Endothelial cell of umbilical vein (primary cell): ENCODE results near the gene NKG7. TPM values are rescaled to one million over a fixed set of nuclear protein-coding genes. Genes with fewer than 3 reads are reported as not detected.
A peak's percentile ranks its signal among the peaks of the same experiment; 100 is the strongest.

Experiments used
- BruUV-seq: library from RNA; stranded (reverse); fragments of 400-500 nt; replicated peaks from 2 replicates; lab custom pipeline; 2021; lab: Mats Ljungman, UMichigan
- CTCF ChIA-PET: fragments of 300-600, 350-600 bp; sonication (Branson Sonifier 250); formaldehyde crosslinking; loops from one replicate; lab custom pipeline; 2021; ENCODE audit warnings: antibody characterized with exemption, inconsistent platforms; lab: Charles Lee
- POLR2A ChIA-PET: fragments of 300-600, 350-600 bp; sonication (Branson Sonifier 250); formaldehyde crosslinking; loops from one replicate; lab custom pipeline; 2021; ENCODE audit warnings: antibody characterized with exemption, inconsistent platforms; lab: Charles Lee
- DNase-seq: peaks from one replicate; pipeline ENCODE4 v3.0.0-alpha.2; 2011; ENCODE audit warnings: low read depth, low spot score
- FAIRE-seq: peaks from 2 replicates; lab custom pipeline; 2011; peaks lifted over from hg19 to GRCh38; lab: Jason Lieb, UNC
- H2AFZ ChIP-seq: 2 replicates; pipeline ENCODE4 v1.6.0; 2012; ENCODE audit warnings: low read depth, low read length, control low read depth, inconsistent platforms
- H3K27ac ChIP-seq: 2 replicates; pipeline ENCODE4 v1.5.1; 2011; ENCODE audit warnings: low read depth, mild to moderate bottlenecking, control low read depth, low read length, moderate library complexity; ENCODE audit not compliant: insufficient read depth
- H3K27me3 ChIP-seq, 2 experiments: 2 replicates each; pipeline versions ENCODE4 v1.6.0 to v1.6.1; 2011; ENCODE audit warnings: low read length in 2 of 2, mixed read lengths in 1 of 2; ENCODE audit not compliant: control insufficient read depth in 2 of 2, insufficient read depth in 2 of 2
- H3K36me3 ChIP-seq, 2 experiments: 2 replicates in 1 of 2; 3 replicates in 1 of 2; pipeline ENCODE4 v1.5.1; 2011; ENCODE audit warnings: low read length in 2 of 2, mild to moderate bottlenecking in 1 of 2, moderate library complexity in 1 of 2; ENCODE audit not compliant: control insufficient read depth in 2 of 2, insufficient read depth in 2 of 2; ENCODE audit errors: extremely low read depth in 1 of 2
- H3K4me1 ChIP-seq: 3 replicates; pipeline ENCODE4 v1.5.1; 2011; ENCODE audit warnings: mild to moderate bottlenecking, low read length; ENCODE audit not compliant: control insufficient read depth, insufficient read depth; ENCODE audit errors: extremely low read depth
- H3K4me2 ChIP-seq: 2 replicates; pipeline ENCODE4 v1.6.1; 2011; ENCODE audit warnings: low read length, control low read depth, mixed read lengths; ENCODE audit not compliant: insufficient read depth
- H3K4me3 ChIP-seq, 3 experiments: fragments of 200-600 bp in 1 of 3; sonication (generic), shearing (Covaris generic) in 1 of 3; replicated peaks in 1 of 3; 2 replicates each; pipeline ENCODE4 v1.5.1; 2011 to 2016; ENCODE audit warnings: control low read depth in 3 of 3, low read length in 3 of 3, mild to moderate bottlenecking in 2 of 3, inconsistent platforms in 1 of 3, low read depth in 1 of 3, moderate library complexity in 1 of 3; ENCODE audit not compliant: insufficient read depth in 1 of 3
- H3K79me2 ChIP-seq: 2 replicates; pipeline ENCODE4 v1.6.0; 2012; ENCODE audit warnings: low read length, inconsistent platforms; ENCODE audit not compliant: control insufficient read depth, insufficient read depth
- H3K9ac ChIP-seq: replicated peaks from 2 replicates; pipeline ENCODE3; 2011; ENCODE audit warnings: low read length, control low read depth; ENCODE audit not compliant: insufficient read depth; ENCODE audit errors: extremely low read depth
- H3K9me1 ChIP-seq: replicated peaks from 3 replicates; pipeline ENCODE4 v1.6.0; 2011; ENCODE audit warnings: mild to moderate bottlenecking, low read length; ENCODE audit not compliant: control insufficient read depth, insufficient read depth; ENCODE audit errors: extremely low read depth
- H3K9me3 ChIP-seq: replicated peaks from 2 replicates; pipeline ENCODE4 v1.5.1; 2012; ENCODE audit warnings: low read length, inconsistent platforms; ENCODE audit not compliant: control insufficient read depth, insufficient read depth
- H4K20me1 ChIP-seq: replicated peaks from 2 replicates; pipeline ENCODE3; 2011; ENCODE audit warnings: mild to moderate bottlenecking, low read length; ENCODE audit not compliant: control insufficient read depth, insufficient read depth; ENCODE audit errors: extremely low read depth
- CTCF ChIP-seq, 2 donors: IDR thresholded peaks; 1 replicate in 1 of 2; 2 replicates in 1 of 2; pipeline ENCODE4 v1.5.1; 2011; ENCODE audit warnings: low read length in 2 of 2, mild to moderate bottlenecking in 2 of 2, moderate library complexity in 2 of 2, control low read depth in 1 of 2, inconsistent platforms in 1 of 2, low read depth in 1 of 2; ENCODE audit not compliant: insufficient read depth in 1 of 2; ENCODE audit errors: extremely low read depth in 1 of 2
- EZH2 ChIP-seq: IDR thresholded peaks from 2 replicates; pipeline ENCODE4 v1.6.1; 2012; ENCODE audit warnings: borderline replicate concordance, low read depth, mild to moderate bottlenecking, moderate library complexity, low read length, inconsistent platforms; ENCODE audit not compliant: severe bottlenecking
- FOS ChIP-seq: IDR thresholded peaks from 2 replicates; pipeline ENCODE4 v1.6.1; 2011; ENCODE audit warnings: mild to moderate bottlenecking, low read length, moderate library complexity, borderline replicate concordance; ENCODE audit not compliant: insufficient read depth
- GATA2 ChIP-seq: IDR thresholded peaks from 2 replicates; pipeline ENCODE4 v1.7.0; 2011; ENCODE audit warnings: low read depth, mild to moderate bottlenecking, moderate library complexity, mixed read lengths, low read length; ENCODE audit not compliant: insufficient read length, insufficient read depth
- JUN ChIP-seq: IDR thresholded peaks from 2 replicates; pipeline ENCODE4 v1.6.1; 2011; ENCODE audit warnings: borderline replicate concordance, low read depth; ENCODE audit not compliant: insufficient read length, insufficient read depth
- MAX ChIP-seq: IDR thresholded peaks from 2 replicates; pipeline ENCODE4 v1.6.1; 2011; ENCODE audit not compliant: insufficient read depth, insufficient read length
- MYC ChIP-seq: IDR thresholded peaks from one replicate; pipeline ENCODE4 v1.6.1; 2011; ENCODE audit warnings: mild to moderate bottlenecking, low read depth, low read length
- POLR2A ChIP-seq: IDR thresholded peaks from 2 replicates; pipeline ENCODE4 v1.6.1; 2012; ENCODE audit warnings: low read depth, mild to moderate bottlenecking, control low read depth, low read length
- POLR2AphosphoS5 ChIP-seq: IDR thresholded peaks from 2 replicates; pipeline ENCODE4 v1.6.1; 2012; ENCODE audit warnings: low read depth, mild to moderate bottlenecking, control low read depth, low read length, moderate library complexity; ENCODE audit not compliant: insufficient read depth
- dilution Hi-C: fragments of 300-500 bp; cut with MboI; formaldehyde crosslinking; loops from one replicate; pipeline ENCODE4 v1.15.0; 2019; ENCODE audit warnings: low sequenced_read_pairs; ENCODE audit not compliant: extremely low pct_ligation_motif_present
- intact Hi-C: fragments of 100-400 bp; cut with micrococcal nuclease; formaldehyde crosslinking; loops from one replicate; pipeline ENCODE4 v1.10.0; 2022
- polyA plus RNA-seq, 4 experiments: library from polyadenylated mRNA; depleted of rRNA in 3 of 4; stranded (reverse) in 3 of 4; unstranded in 1 of 4; fragments of >200 nt; gene quantifications; 2 replicates each; pipeline versions ENCODE4 v1.2.1 to v1.2.3, GENCODE V29; 2011 to 2012; ENCODE audit warnings: missing spikeins in 1 of 4
- total RNA-seq: library from RNA; stranded (reverse); gene quantifications from 2 replicates; pipeline ENCODE4 v1.2.3, GENCODE V29; 2021

Gene NKG7
- total and polyA plus RNA-seq, 2 donors (not counting 3 experiments of a cell fraction or from before 2014, with no cell fraction given): not detected

- BruUV-seq: no TSS peak
- Histone ChIP-seq H3K4me1 (no peaks in the 10 kb centered on the region), H2AFZ (no peak overlapping the region), H3K9ac (no peak overlapping the region), H3K27me3 (no peaks in the 10 kb centered on the region), H3K36me3 (no peaks in the 10 kb centered on the region), H3K9me3 (no peaks in the 10 kb centered on the region), H3K4me2 (no peak overlapping the region), H4K20me1 (no peaks in the 10 kb centered on the region), H3K9me1 (no peaks in the 10 kb centered on the region), H3K27ac (no peak overlapping the region), H3K4me3 (no peak overlapping the region), H3K79me2 (no peaks in the 10 kb centered on the region)
- dilution Hi-C loops: no loop called here
- POLR2A ChIA-PET: no interaction called here
- CTCF ChIA-PET: no interaction called here
- no peak for TF ChIP-seq MYC
- intact Hi-C loops: no loop called here
- FAIRE-seq (peak; percentile 66), DNase-seq (no peak)
These were observed 3.2 kb upstream of the NKG7 start for GRCh38 chr19:51375504-51376221.

- BruUV-seq: no TSS peak
- no peaks in the 10 kb centered on the region for H4K20me1 ChIP-seq
- no peaks in the 10 kb centered on the region for H3K27me3 ChIP-seq
- no peak overlapping the region for H3K27ac ChIP-seq
- CTCF ChIA-PET: interaction anchor here (1.0 to 1.3 kb wide), 2 partner anchors 9 to 45 kb away, joined by 3 read pairs; partner anchors contain the start of gene SIGLEC10
- dilution Hi-C loops (no loop called here), intact Hi-C loops (no loop called here)
- no peak overlapping the region for H3K9ac ChIP-seq
- no peak overlapping the region for H2AFZ ChIP-seq
- no peaks in the 10 kb centered on the region for H3K36me3 ChIP-seq
- no peaks in the 10 kb centered on the region for H3K9me1 ChIP-seq
- no peak overlapping the region for H3K4me2 ChIP-seq
- H3K4me1 ChIP-seq: no peaks in the 10 kb centered on the region
- no peak for FAIRE-seq
- no peaks in the 10 kb centered on the region for H3K9me3 ChIP-seq
- POLR2A ChIA-PET: no interaction called here
- no peaks in the 10 kb centered on the region for H3K79me2 ChIP-seq
- TF ChIP-seq CTCF (IDR thresholded peaks at IDR 0.05; ENCODE audit: extremely low read depth in 1 of 2, insufficient read depth in 1 of 2, low read depth in 1 of 2, low read length in 2 of 2): no peak
- no peak for TF ChIP-seq POLR2A
- no peak for TF ChIP-seq GATA2
- no peak for TF ChIP-seq MAX
- TF ChIP-seq EZH2: no peak
- no peak for TF ChIP-seq MYC
- no peak for TF ChIP-seq JUN
- TF ChIP-seq POLR2AphosphoS5: no peak
- TF ChIP-seq FOS: no peak
- H3K4me3 ChIP-seq: no peak overlapping the region
- no peak for DNase-seq
These were observed 319 bp downstream of the NKG7 start for GRCh38 chr19:51372021-51372648.
